Vagina (tissue), 2 donors: Measurements from ENCODE around the gene FAM151A.

ENCODE experiments used
- CTCF ChIP-seq, 3 experiments: fragments of 450-650 bp in 2 of 3; fragments of 200-600 bp in 1 of 3; sonication (generic) in 1 of 3; IDR thresholded peaks; one replicate each; pipeline ENCODE4 v1.5.1; 2017 to 2019; ENCODE audit warnings: antibody characterized with exemption in 3 of 3, mild to moderate bottlenecking in 2 of 3, moderate library complexity in 2 of 3
- POLR2A ChIP-seq, 2 donors: fragments of 450-650 bp; IDR thresholded peaks; one replicate each; pipeline ENCODE4 v1.6.1; 2017; ENCODE audit warnings: antibody characterized with exemption in 2 of 2, mild to moderate bottlenecking in 2 of 2, moderate library complexity in 2 of 2
- POLR2AphosphoS5 ChIP-seq, 2 donors: sonication (generic); formaldehyde crosslinking; IDR thresholded peaks; one replicate each; pipeline ENCODE4 v1.9.0; 2017; ENCODE audit warnings: antibody characterized with exemption in 2 of 2, mild to moderate bottlenecking in 2 of 2, low read depth in 1 of 2; ENCODE audit not compliant: insufficient read depth in 1 of 2

- TF ChIP-seq CTCF (IDR thresholded peaks at IDR 0.05): no peak
- no peak for TF ChIP-seq POLR2A (IDR thresholded peaks at IDR 0.05)
- no peak for TF ChIP-seq POLR2AphosphoS5 (IDR thresholded peaks at IDR 0.05; ENCODE audit: insufficient read depth in 1 of 2, low read depth in 1 of 2)
Measured at GRCh38 chr1:54566438-54567141, 56.7 kb downstream of the FAM151A start.
